ENCODE data around the gene MERTK. TPM values are rescaled to one million over a fixed set of nuclear protein-coding genes. Genes with fewer than 3 reads are reported as not detected.
A peak's percentile ranks its signal among the peaks of the same experiment; 100 is the strongest.
"Not testable (repeated sequence)": the region's sequence is repeated elsewhere in the genome, so short reads cannot be mapped to it uniquely, and the experiment has no call there.

The MERTK gene
- 10 to 100 TPM; 12.7 to 22.2 (median 17.6) TPM for polyA plus RNA-seq (ENCODE audit: insufficient read depth in 1 of 5, insufficient read length in 5 of 5, low replicate concordance in 1 of 5)
- long read RNA-seq, donor 1 = 0 reads
- long read RNA-seq, donor 2, partial matches to known transcripts = 0 of 3 reads
- long read RNA-seq, donor 2, other reads (novel, unspliced or antisense) = 0 of 3 reads
- long read RNA-seq, donor 3 = 0 reads
- long read RNA-seq, donor 4, partial matches to known transcripts = 0 of 2 reads
- long read RNA-seq, donor 4, other reads (novel, unspliced or antisense) = 0 of 2 reads
- long read RNA-seq, donor 5, partial matches to known transcripts = 0 of 2 reads
- long read RNA-seq, donor 5, other reads (novel, unspliced or antisense) = 0 of 2 reads
- long read RNA-seq, donor 6, transcript MERTK-201 (19 exons, 3,954 nt) = major isoform, 5 of 5 reads
- long read RNA-seq, donor 6, partial matches to known transcripts = 0 of 5 reads
- long read RNA-seq, donor 6, other reads (novel, unspliced or antisense) = 0 of 5 reads
- long read RNA-seq, donor 7, partial matches to known transcripts = 0 of 1 reads
- long read RNA-seq, donor 7, other reads (novel, unspliced or antisense) = 0 of 1 reads
- long read RNA-seq, donor 8, partial matches to known transcripts = 0 of 1 reads
- long read RNA-seq, donor 8, other reads (novel, unspliced or antisense) = 0 of 1 reads

DNA sequence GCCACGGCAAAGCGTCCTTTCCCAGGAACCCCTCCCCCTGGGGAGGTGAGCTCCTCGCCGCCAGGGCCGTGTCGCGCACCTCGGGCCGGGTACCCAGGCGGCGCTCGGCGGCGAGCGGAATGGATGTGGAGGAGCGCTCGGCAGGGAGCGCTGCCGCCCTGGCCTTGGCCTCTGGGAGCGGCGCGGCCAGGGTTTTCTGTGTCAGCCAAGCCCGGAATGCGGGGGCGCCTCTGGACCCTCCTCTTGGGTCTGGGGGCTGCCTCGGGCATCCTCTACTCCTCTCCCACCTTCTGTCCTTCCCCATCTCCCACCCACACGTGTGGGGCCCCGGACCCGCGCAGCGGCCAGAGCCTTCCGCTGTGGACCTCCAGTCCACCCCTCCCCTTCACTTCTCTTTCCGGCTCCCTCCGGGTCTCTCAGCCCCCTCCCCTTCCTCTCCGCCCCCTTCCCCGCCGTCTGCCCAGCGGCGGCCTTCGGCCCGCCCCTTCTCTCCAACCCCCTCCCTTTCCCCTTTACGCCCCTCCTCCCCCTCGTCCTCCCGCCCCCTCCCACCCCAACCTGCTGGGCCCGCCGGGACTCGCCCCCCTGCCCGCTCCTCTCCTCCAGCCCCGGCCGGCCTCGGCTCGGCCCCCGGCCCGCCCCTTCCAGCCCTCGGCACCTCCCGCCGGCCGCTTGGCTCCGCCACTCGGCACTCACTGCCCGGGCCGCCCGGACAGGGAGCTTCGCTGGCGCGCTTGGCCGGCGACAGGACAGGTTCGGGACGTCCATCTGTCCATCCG is at the start of gene MERTK:
Gene MERTK (plus strand): TSS at position 684 of the 779 bp plus-strand sequence. CDS start 129 bp downstream, outside the sequence.
- DNase-seq = peak; percentile 91 to 93

DNA sequence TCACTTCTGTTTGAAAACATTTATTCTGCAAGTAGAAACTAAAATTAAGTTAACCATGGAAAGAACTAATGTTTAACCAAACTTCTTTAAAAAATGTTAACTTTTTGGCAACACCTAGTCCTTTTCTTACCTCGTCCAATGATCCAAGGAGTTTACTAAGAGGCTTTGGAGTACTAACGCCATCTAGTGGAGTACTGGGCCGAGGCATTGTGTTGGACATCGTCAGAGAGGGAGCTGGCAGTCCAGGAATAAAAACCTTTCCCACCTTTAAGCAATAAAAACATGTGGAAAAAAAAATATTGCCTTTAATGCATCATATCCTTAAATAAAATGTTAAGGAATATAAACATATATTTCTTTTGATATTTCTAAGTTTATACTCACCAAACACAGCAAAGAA is 47.8 kb upstream of the MERTK start:
- not testable (repeated sequence) for DNase-seq

DNA sequence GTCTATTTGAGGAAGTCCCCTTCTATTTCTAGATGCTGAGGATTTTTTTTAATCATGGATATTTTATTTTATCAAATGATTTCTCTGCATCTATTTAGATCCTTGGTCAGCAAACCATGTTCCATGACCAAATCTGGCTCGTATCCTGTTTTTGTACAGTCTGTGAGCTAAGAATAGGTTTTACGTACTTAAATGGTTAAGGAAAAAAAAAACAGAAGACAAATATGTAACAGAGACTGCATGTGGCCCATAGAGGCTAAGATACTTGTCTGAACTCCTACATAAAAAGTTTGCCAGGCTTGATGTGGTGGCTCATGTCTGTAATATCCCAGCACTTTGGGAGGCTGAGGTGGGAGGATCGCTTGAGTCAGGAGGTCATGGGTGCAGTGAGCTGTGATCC is 45.9 kb upstream of the MERTK start:
- not testable (repeated sequence) for DNase-seq

DNA sequence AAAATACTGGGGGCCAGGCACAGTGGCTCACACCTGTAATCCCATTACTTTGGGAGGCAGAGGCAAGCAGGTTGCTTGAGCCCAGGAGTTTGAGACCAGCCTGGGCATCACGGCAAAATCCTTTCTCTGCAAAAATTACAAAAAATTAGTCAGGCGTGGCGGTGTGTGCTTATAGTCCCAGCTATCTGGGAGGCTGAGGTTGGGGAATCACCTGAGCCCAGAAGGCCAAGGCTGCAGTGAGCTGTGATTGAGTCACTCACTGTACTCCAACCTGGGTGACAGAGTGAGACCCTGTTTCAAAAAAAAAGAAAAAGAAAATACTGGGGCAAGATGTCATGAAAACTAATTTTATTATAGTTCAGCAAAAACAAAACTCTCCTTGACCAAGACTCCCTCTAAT is 38.4 kb upstream of the MERTK start:
- not testable (repeated sequence) for DNase-seq

DNA sequence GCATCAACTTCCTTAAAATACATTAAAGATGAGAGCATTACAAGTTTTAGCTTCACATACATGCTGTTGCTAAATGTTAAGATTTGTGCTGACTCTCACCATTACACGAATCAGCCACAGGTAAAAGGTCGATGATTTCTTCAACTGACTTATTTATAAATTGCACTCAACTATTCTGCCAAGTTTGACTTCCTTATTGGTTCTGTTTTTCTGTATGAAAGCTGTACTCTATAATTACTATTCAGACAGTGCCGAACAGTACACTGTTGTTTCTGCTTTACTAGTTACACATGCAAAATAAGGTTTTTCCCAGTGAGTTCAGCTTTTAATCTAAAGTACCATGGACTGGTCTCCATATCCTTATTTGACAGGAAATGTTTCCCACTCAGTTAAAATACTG is 33.3 kb upstream of the MERTK start:
- not testable (repeated sequence) for DNase-seq

DNA sequence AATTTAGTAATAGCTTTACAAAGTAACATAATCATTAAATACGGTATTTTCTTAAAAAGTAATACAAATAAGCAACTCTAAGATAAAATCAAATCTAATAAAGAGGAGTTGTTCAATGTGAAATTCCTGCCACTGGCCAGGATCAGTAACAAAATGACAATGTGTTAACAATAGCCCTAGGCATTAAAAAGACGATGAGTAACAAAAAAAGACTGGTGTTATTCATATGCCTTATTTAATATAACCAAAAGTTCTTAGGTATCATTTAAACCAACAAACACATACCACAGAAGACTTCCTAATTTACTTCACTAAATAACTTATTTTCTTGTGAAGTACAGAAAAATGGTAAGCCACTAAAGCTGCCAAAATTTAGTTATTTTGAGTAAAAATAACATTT is 25.6 kb upstream of the MERTK start:
- DNase-seq = not testable (repeated sequence)

DNA sequence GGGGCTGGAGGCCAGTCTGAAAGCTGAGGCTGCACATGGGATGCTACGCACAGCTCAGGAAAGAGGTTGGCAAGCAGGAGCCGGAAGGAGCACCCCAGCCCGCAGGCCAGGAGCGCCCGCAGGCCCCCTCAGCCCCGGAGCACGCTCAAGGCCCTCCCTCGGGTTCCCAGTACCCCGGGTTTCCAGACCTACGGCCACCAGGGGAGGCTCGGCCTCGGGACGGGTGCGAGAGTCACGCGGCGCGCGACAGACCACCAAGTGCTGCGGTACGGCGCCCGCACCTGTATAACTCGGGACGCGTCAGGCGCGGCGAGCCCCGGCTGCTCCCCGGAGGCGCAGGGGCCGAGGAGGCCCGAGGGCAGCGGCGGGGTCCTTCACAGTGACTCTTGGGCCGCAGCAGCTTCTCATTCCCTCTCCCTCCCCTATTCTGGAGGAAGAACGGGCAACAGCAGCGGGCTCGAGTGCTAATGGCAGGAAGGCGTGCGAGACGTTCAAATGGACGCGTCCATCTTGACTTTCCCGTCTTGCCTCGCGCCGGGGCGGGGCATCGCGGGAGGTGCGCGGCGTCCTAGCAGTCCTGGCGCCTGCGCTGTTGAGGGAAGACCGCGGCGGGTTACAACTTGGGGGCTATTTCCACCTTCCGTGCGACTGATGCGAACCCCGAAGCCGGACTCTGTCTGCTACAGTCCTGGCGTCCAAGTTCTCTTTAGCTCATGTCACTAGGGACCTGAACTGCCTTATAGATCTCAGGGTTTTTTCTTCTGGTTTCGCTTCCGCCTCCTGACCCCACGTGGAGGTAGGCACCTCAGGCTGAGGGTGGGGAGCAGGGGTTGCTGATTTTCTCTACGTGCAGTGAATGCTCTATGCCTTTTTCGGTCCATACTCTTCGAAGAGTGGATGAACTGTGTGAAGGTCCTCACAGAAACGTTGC is 14.5 kb upstream of the MERTK start, which contains the start of gene ANAPC1:
Gene ANAPC1 (minus strand): TSS at position 533 of the 931 bp plus-strand sequence. CDS start 3,368 bp downstream, outside the sequence.
- peak; percentile 79 to 83 for DNase-seq

DNA sequence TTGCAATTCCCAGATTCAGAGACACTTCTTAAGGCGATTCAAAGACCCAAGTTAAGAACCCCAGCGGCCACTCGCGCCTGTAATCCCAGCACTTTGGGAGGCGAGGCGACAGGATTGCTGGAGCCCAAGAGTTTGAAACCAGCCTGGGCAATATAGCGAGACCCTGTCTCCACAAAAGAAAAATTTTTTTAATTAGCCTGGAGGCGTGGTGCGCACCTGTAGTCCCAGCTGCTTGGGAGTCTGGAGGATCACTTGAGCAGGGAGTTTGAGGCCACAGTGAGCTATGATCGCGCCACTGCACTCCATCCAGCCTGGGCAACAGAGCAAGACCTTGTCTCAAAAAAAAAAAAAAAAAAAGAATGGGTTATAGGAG is 13.8 kb upstream of the MERTK start:
- DNase-seq = no peak

DNA sequence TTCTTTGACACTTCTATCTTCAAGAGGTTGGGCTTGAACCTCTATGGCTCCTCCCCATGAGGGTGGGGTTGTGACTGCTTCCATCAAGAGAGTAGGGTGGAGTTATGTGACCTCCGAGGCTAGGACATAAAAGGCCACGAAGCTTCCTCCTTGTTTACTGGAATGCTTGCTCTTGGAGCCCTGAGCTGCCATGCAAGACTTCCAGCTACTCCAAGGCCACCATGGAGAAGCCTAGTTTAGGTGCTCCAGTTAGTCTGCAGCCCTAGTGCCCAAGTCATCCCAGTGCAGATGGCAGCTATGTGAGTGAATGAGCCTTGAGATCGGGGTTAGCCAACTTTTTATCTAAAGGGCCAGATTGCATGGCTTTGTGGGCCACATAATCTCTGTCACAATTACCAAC is 2.4 kb upstream of the MERTK start:
- DNase-seq = no peak

DNA sequence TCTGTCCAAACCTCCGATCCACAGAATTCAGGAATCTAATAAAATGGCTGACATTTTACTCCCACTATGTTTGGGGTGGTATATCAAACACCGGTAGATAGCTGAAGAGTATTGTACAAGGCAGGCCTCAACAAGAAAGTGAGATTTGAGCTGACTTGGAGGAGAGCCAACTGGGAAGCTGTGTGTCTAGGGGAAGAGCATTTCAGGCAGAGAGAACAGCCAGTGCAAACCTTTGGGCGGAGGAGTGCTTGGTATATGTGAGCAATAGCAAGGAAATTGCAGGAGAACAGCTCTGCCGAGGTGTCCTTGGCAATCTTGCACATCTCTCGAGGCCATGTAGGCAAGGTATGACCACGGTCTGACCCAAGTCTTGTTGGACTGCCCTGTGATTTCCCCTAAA is 1.8 kb upstream of the MERTK start:
- DNase-seq = no peak

DNA sequence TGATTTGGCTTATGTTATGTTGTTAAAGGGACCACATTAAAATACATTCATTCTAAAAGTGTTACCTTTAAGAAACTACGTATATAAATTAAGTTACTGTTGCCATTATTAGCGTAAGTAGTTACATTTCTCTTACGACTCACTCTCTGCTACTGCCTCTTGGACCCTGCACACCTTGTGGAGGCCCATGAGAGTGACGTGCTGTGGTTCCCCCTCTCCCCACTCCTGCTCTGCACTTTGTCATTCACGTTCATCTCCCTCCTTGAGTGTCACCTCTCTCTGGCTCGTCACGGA is 830 bp upstream of the MERTK start:
- no peak for DNase-seq

DNA sequence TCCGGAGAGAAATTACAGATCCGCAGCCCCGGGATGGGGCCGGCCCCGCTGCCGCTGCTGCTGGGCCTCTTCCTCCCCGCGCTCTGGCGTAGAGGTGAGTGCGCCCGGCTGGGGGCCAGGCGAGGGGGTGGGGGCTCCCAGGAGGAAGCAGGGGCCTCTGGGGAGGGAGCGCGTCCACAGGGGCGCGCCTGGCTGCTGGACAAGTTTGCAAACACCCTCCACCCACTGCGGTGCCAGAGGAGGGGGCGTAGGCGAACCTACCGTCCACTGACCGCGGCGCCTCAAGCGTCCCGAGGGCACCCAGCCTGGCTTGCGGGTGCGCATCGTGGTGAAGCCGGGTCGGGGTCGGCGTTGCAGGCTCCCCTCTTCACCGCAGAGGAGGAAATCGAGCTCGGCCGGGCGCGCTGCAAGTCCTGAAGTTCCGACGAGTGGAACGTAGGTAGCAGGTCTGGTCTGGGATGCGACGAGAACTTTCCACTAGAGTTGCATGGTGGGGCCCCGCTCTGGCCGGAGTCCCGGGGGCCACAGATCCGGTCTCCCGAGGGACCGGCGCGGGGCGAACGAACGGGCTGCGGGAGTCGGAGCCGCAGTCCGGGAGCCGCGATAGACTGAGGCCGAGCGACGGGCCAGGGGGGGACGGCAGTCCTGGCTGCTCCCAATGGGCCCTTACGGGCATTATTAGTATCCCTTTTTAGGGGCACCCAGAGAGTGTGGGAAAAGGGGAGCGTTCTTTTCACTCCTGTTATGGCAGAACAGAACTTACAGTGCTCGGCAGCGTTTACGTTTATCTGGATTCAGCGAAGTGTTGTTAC is 502 bp downstream of the MERTK start:
- no peak for DNase-seq

DNA sequence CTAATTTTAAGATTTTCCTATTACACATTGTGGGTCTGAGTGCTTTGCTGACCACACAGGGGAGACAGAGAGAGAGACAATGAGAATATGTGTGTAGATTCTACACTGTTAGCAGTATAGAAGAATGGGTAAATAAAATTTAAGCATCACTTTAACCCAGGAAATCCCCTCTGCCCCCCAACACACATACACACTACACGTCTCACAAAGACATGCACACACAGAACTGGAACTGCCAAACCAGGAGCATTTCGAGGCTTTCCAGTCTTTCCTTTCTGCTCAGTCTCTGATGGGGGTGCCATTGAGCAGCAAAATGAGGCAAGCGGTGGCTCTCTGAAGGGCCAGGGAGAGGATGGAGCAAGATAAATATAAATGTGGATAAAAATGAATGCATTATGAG is 2.5 kb downstream of the MERTK start:
- DNase-seq = peak in 1 of 2 donors; percentile 35

DNA sequence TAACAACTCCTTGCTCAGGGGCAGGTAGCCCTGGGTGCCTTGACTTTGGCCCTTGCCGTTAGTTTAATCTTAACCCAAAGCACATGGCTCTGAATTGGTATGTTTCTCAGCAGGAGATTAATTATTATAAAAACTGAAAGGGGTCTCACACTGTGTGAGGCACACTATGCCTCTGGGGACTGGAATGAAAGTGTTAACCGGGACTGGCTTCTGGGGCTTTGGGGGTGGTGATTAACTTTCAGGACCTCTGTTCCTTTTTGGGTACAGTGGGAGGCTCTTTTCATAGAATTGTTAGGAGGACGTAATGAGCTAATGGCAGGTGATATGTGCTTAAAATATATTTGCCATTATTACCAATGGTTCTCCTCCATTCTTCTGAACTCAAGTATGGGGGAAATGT is 5.1 kb downstream of the MERTK start:
- DNase-seq = no peak

DNA sequence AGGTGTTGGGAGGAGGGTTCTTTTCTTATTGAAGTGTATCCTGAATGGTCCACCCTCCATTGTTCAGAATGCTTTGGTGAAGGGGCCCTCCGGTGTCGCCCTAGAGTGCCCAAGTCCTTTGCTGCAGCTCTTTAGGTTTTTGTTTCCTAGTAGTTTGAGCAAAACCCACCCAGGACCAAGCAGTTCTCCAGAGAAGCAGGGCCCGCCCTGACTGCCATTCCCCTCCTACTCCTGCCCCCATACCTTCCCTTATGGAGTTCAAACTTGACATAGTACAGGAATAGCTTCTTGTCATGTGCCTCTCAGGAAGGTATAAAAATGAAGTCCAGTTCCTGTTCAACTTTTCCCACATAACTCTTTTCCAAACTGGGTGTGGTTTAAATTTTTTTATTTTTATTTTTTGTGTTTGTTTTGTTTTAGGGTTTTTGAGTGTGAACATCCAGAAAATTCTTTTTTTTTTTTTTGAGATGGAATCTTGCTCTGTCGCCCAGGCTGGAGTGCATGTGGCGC is 5.6 kb downstream of the MERTK start:
- DNase-seq = no peak

DNA sequence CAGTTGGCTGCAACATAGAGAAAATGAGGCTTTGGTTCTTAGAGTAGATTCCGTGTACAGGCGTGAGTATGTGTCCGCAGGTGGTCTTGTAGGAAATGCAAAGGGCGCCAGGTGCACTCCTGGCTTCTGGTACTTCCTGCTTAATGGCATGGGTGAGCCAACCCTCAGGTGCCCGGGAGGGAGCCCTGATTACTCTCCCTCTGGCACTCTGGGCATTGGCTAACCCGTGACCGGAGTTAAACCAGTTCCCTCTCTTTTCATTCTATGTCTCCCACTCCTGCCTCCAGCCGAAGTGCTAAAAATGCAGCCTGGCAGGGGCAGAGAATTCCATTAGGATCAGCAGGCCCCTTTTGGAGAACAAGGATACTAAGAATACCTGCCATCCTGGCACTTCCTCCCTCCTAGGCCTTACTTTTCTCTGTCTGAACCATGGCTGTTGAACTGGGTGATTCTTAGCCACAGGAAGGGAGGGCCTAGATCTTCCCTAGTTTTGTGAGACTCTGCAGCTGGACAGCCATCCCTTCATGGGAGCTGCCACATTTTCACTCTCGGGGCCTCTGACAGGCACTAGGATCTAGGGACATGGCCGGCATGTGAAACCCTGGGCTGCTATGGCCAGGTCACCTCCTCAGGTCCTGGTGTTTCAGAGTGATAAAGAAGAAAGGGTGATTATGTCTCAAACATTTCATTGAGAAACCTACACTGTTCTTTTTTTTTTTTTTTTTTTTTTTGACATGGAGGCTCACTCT is 6.5 kb downstream of the MERTK start:
- no peak for DNase-seq

DNA sequence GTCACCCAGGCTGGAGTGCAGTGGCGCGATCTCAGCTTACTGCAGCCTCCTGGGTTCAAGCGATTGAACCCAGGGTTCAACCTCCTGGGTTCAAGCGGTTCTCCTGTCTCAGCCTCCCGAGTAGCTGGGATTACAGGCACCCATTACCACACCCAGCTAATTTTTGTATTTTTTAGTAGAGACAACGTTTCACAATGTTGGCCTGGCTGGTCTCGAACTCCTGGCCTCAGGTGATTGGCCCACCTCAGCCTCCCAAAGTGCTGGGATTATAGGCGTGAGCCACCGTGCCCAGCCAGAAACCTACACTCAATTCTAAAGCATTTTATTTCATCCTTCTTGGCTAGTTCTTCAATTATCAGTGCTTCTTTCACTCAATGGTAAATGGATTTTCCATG is 7.1 kb downstream of the MERTK start:
- not testable (repeated sequence) for DNase-seq

DNA sequence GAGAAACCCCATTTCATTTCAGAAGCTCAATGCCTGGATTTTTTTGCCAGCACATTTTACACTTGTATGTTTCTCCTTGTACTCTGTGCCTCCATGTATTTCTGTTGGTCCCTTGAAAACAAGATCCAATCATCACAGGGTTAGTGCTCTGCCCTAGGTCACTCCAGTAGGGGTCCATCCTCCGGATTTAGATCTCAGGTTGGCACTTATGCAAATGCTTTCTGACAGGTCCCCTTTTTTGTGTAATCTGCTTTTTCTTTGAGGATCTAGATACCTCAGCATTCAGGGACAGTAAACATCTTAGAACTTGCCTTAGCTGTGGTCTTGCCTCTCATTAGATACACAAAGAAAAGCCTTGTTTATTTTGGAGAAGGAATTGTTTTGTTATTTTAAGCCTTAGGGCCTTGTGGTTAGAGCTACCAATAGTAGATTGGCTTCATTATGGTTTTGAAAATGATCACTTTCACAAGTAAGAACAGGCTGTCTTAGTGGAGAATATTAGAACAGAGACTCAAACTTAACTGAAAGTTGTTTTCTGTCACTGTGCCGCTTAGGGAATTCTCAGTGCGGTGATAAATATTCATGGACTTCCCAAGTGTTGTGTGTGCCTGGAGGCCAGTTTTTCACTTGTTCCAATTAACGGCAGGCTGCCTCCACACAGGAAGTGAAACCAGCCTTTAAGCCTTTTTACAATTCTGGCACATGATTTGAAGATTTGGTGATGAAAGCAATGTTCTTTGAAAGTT is 7.8 kb downstream of the MERTK start:
- no peak for DNase-seq

DNA sequence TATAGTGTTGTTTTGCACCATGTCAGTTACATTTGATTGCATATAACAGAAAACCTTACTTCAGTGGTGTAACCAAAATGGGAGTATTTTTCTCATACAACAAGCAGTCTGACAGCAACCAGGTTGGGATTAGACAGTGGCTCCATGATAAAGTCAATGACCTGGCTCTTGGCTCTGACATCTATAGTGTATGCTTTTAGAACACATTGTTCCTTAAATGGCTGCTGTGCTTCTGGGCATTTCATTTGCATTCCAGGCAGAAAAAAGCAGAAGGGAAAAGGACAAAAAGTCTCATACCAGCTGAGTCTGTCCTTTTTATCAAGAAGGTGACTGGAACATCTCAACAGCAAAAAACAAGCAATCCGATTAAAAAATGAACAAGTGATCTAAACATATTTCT is 10.2 kb downstream of the MERTK start:
- no peak for DNase-seq
